Measurements from ENCODE around the gene RALGAPA1.

RALGAPA1 gene

DNA sequence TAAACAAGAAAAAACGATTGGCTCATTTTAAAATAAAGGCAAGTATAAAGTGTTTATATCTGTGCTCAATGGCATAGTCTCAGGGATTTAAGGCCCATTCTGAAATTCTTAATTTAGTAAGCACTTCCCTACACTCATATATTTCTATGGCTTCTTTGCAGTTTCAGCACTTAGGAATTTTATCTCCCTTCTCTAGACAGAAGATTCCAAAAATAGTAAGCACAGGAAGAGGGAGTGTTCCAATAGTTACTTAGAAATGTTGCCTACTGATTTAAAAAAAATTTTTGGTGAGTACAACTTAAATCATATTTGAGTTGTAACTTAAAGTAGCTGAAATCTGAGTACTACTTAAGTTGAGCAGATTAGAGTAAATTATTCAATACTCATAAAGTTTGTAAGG lies 255.3 kb downstream of the RALGAPA1 start:
- no peak for DNase-seq (ENCODE audit: low read depth in 2 of 3, low spot score in 2 of 3)

DNA sequence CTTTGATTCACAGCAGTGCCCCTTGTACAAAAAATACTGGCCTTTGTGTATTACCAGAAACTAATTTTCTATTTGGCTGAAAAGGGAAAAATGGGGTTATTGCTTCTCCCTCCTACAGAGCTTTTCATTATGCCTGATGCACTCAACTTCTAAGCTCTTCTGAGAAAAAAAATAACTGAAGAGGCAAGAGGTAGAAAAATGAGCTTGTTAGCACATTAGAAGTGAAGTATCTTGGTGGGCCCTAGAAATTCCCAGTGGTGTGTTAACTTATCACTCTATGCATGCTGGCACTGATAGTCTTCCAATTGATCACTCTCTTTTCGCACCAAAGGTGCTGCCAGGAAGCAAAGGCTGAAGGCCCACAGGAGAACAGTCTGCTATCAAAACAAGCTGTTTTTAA lies 258.0 kb downstream of the RALGAPA1 start:
- no peak for DNase-seq (ENCODE audit: low read depth in 2 of 3, low spot score in 2 of 3)

DNA sequence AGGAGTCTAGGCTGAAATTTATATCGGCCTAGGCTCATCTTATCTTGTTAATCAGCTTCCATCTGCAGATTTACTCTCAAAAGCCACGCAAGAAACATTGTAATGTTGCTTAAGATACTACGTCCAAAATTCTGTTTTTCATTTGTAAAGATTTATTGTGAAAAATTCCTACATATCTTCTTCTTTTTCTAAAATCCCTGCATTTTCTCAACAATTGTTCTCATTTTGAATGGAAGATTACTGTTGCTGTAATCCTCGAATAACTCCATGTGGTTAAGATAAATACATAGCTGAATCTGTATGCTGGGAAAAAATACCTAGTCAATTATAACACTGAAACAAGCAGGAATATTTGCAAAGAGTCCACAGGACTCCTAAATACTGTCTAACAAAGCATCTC lies 259.5 kb downstream of the RALGAPA1 start:
- DNase-seq (ENCODE audit: low read depth in 2 of 3, low spot score in 2 of 3) = no peak

DNA sequence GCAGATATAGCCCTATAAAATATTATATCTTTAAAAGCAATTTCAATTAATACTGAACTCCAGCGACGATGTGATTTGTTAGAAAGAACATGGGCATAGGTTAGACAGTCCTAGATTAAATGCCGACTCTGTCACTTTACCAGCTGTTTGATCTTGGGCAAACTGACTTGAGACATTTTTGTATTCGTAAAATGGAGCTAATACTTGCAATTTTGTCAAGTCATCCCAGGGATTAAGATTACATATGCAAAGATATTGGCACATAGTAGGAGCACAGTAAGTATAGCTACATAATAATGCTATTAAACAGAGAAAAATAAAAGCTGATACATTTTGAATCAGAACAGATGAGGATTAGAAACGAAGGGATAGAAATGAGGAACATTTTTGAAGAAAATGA lies 266.1 kb downstream of the RALGAPA1 start:
- no peak for DNase-seq (ENCODE audit: low read depth in 2 of 3, low spot score in 2 of 3)

DNA sequence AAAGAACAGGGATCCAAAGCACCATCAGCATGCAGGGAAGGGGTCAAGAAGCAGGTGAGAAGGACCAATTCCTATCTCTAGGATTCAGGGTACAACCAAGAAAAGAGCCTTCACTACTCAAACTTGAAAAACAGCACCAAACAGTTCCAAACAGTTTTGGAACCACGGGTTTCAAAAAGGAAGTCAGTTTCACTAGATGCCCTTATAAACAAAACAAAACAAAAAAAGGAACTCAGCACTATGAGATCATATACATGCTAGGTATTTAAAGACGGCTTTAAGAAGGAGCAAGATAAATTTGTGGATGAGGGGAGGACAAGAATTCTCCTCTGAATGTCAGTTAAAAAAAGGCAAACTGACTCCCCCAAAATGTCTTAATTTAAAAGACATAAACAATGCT lies 269.1 kb downstream of the RALGAPA1 start:
- no peak for DNase-seq (ENCODE audit: low read depth in 2 of 3, low spot score in 2 of 3)

DNA sequence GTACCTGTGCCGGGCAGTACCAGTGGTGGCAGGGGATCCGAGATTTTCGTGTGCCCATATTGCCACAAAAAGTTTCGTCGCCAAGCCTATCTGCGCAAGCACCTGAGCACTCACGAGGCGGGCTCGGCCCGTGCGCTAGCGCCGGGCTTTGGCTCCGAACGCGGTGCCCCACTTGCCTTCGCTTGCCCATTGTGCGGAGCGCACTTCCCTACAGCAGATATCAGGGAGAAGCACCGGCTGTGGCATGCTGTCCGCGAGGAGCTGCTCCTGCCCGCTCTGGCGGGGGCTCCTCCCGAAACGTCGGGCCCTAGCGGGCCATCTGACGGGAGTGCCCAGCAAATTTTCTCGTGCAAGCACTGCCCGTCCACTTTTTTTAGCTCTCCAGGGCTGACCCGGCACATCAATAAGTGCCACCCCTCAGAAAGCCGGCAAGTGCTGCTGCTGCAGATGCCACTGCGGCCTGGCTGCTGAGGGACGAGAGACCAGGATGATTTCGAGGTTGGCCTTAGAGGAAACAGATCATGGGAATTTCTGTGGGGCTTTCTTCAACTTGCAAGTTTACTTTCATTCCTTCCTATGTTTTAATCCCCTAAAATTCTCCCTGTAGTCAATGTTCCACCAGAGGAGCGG lies 273.5 kb downstream of the RALGAPA1 start:
- DNase-seq (ENCODE audit: low read depth in 2 of 3, low spot score in 2 of 3) = no peak

DNA sequence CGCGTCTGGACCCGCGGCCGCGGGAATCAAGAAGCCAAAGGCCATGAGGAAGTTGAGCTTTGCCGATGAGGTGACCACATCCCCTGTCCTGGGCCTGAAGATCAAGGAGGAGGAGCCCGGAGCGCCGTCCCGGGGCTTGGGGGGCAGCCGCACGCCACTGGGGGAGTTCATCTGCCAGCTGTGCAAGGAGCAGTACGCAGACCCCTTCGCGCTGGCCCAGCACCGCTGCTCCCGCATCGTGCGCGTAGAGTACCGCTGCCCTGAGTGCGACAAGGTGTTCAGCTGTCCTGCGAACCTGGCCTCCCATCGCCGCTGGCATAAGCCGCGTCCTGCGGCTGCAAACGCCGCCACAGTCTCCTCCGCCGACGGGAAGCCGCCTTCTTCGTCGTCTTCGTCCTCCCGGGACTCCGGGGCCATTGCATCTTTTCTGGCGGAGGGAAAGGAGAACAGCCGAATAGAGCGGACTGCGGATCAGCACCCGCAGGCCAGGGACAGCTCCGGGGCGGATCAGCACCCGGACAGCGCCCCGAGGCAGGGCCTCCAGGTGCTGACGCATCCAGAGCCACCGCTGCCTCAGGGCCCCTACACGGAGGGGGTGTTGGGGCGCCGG lies 274.1 kb downstream of the RALGAPA1 start:
- DNase-seq (ENCODE audit: low read depth in 2 of 3, low spot score in 2 of 3) = peak in 2 of 3 experiments; percentile 40 to 58

DNA sequence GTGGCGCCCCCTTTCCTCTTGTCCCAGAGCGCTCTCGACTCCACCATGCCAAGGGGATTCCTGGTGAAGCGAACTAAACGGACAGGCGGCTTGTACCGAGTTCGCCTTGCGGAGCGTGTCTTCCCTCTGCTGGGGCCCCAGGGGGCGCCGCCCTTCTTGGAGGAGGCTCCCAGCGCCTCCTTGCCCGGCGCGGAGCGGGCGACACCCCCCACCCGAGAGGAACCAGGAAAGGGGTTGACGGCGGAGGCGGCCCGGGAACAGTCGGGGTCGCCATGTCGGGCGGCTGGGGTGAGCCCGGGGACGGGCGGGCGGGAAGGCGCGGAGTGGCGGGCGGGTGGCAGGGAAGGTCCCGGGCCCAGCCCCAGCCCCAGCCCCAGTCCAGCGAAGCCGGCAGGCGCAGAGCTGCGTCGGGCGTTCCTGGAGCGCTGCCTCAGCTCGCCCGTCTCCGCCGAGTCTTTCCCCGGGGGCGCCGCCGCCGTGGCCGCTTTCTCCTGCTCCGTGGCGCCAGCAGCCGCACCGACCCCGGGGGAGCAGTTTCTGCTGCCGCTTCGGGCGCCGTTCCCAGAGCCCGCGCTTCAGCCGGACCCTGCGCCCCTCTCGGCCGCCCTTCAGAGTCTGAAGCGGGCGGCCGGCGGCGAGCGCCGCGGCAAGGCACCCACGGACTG lies 274.8 kb downstream of the RALGAPA1 start:
- no peak for DNase-seq (ENCODE audit: low read depth in 2 of 3, low spot score in 2 of 3)

DNA sequence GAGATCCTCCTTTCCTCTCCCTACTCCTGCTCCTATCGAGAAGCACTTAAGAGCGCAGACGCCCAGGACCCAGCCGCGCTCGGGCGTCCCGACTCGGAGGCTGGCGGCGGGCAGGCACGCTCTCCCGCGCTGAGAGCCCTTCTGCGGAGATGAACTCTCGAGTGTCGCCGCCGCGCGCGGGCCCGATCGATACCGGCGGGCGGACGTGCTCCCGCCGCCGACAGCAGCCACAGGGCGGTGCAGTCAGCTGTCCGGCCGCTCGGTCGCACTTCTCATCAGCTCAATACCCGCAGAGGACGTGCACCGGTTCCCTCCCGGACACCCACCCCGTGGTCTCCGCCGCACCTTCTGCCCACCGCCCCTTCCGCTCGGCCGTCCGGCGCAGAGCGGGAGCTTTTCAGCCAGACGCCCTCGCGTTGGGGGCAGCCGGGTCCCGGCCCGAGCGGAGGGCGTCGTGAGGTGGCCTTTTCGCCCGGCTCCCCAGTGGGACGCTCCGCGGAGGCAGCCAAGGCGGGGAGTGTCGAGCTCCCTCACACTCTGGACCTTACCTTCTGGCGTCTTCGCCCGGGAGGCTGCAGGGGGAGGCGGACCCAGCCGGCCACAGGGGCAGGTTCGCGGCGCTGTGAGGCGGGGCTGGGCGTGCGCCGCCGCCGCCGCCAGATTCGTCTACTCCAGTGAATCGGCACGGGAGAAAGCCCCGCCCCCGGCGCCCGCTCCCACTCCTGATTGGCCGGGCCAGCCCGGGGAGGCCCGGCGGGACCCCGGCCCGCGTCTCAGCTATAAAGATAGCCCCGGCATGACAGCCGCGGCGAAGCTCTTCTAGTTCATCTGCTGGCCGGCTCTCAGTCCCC lies 275.5 kb downstream of the RALGAPA1 start, which contains the start of gene INSM2:
INSM2 (plus strand) TSS at position 808 of the 851 bp plus-strand sequence. CDS start 89 bp downstream, outside the sequence.
- peak; percentile 52 to 59 (median 54) for DNase-seq (ENCODE audit: low read depth in 2 of 3, low spot score in 2 of 3)

DNA sequence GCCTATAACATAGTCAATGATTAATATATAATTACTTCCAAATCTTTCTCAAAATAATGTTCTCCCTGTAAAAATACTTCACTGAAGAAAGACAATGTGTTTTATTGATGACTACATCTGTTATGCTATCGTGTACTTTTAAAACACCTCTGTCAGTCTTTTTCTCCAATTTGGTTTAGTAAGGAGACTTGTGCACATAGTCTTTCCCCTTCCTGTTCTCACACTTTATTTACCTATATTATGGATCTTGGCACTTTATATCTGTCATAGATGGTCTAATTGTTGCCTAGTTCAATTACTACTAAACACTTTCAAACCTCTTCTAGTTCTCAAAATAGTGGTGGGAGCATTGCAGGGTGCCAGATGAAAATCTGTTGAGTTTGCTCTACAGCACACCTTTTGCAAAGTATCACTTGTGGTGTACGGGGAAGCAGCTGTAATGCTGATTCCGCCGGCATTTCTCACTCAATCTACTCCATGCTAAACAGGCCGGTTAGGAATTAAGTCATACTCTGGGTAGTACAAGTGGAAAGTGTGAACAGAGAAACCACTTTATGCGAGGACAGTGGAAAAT lies 276.2 kb downstream of the RALGAPA1 start:
- no peak for DNase-seq (ENCODE audit: low read depth in 2 of 3, low spot score in 2 of 3)

DNA sequence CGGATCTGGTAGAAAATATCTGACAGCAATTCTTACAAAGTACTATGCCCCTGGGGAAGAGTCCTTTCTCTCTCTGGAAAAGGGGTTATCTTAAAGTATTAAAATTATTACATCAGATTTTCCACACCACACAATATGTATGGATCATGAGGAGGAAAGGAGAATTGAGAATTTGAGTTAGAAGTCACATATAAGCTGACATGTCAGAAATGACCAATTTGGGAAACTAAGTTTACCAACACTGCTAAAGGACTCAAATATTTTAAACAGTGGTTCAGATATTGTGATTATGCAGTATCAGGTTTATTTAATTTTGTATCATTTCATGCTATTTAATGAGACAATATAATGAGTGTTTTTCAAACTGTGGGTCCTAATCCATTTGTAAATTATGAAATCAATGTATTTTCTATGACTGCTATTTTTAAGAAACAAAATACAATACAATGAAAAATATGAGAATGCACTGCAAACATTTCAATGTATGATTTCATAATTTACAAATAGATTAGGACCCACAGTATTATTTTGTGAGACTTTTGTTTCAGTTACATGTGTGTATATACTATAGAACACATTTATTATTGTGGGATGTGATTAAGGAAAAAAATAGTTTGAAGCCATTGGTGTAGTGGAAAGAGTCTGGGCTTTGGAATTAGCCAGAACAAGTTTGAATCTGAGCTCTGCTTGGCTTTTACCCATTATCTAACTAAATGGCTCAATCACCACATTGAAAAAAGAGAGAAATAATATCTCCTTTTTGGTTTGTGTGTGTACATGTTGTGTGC lies 276.9 kb downstream of the RALGAPA1 start:
- no peak for DNase-seq (ENCODE audit: low read depth in 2 of 3, low spot score in 2 of 3)

DNA sequence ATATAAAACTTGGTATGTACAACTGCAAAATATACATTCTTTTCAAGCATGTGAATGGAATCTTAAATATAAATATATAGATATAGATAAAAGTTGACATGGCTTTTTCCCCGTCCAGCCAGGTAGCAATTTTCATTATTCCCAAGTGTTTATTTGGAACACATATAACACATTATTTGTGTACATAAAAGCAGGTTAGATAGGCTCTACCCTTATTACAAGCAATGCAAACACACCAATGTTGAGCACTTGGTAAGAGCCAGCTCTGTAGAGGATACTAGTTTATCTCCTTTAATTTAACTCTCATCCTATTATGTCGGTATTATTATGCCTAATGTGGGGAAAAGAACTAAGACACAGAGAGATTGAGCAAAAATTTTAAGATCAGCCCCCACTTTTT lies 282.1 kb downstream of the RALGAPA1 start:
- no peak for DNase-seq (ENCODE audit: low read depth in 2 of 3, low spot score in 2 of 3)

DNA sequence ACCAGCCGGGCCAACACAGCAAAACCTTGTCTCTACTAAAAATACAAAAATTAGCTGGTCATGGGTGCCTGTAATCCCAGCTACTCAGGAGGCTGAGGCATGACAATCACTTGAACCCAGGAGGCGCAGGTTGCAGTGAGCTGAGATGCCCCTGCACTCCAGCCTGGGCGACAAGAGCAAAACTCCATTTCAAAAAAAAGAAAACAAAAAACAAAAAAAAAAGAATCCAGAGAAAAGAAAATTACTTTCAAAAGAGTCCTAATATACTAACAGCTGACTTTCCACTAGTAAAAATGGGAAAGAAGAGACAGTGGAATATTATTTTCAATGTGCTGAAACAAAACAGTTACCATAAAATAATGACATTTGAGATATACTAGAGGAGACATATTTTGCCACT lies 283.4 kb downstream of the RALGAPA1 start:
- no peak for DNase-seq (ENCODE audit: low read depth in 2 of 3, low spot score in 2 of 3)

DNA sequence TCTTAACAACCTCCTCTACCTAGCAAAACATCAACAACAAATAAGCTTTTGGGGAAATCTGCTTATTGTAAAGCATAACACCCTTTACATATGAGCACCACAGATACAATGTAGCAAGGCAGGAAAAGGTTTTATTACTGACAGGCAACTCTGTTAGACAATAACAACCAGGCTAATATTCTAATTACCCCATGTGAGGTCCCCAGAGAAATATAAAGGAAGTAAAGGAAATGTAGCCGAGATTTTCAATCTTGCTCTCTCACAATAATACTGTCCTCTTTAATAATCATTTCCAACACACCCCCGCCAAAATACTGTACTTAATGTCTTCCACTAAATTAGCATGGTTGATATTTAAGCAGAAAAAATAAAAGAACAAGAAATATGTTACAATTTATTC lies 289.1 kb downstream of the RALGAPA1 start:
- no peak for DNase-seq (ENCODE audit: low read depth in 2 of 3, low spot score in 2 of 3)

DNA sequence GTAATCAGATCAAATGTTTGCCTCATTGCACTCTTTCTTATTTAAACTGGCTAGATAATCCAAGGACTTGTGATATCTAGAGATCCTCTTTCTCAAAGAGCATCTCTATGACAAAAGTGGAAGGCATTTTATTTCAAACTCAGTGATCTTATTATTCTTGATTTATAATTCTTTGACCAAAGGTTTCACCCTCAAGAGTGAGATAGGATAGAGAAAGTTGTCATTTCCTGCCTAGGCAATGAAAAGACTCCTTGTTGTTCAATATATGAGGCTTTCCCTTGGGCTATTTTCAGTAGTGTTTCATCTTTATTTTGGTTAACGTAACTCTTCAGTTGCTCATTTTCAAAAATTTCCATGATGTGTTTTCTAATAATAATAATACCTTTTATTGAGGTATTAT lies 293.2 kb downstream of the RALGAPA1 start:
- no peak for DNase-seq (ENCODE audit: low read depth in 2 of 3, low spot score in 2 of 3)

DNA sequence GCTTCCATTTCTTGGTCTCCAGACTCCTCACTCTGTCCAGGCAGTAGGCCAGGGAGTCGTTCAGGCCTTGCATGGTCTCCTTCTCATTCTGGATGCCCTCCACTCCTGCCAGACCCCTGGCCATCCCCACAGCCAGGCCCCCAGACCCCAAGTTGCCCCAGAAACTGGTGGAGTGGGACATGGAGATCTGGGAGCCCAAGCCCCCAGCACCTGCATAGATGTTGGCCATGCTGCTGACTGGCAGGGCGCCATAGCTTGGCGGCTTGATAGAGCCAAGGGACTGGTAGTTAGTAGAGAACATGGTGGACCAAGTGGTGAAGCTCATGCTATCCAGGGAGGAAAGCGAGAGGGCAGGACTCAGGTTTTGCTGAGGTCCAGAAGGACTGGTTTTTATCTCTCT lies 296.3 kb downstream of the RALGAPA1 start:
- no peak for DNase-seq (ENCODE audit: low read depth in 2 of 3, low spot score in 2 of 3)

DNA sequence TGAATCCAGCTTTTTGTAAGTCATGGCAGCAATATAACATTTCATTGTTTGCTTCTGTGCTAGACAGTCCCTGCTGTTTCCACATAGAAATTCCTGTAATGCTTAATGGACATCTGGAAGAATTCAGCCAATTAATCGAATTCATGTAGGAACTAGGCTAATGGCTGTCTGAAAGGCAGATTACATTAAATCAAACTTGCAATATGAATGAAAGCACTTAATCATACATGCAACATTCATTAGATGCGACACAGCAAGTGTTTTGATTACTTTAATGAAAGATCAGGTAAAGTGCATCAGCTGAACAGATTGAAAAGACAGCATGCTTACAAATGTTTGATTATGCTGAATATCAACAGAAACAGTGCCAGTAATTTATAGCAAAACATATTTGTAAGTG lies 299.2 kb downstream of the RALGAPA1 start:
- no peak for DNase-seq (ENCODE audit: low read depth in 2 of 3, low spot score in 2 of 3)

DNA sequence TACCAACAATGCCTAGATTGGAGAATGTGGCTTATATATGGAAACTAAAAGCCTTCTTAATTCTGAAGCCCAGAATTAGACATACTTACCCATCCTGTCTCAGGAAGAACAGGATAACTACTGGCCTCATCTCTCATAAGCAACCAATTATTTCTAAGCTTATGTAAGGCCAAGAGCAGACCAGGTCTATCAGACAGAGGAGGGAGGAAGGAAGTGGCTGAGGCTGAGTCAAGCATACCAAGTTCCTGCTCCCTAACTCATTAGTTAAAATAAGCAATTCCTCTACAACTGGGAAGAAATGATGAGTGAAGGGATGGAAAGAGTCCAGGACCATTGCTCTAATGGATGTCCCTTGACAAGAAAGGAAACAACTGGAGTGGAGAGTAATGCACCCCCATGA lies 302.2 kb downstream of the RALGAPA1 start:
- no peak for DNase-seq (ENCODE audit: low read depth in 2 of 3, low spot score in 2 of 3)

DNA sequence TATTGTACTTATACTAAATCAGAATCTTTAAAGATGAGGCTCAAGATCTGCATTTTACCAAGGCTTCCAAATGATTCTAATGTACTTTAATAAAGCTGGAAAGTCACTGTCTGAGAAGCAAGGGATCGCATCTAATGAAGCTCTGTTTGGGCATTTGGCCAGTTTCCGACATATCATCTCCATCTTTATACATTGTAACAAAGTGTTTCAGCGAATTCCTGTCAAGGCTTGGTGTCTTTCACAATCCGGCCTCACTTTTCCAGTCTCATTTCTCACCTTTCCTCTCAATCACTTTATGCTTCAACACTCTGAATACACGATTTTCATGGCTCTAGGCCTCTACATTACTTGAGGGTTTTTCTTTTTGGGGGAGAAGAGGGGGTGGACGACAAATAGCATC lies 302.6 kb downstream of the RALGAPA1 start:
- no peak for DNase-seq (ENCODE audit: low read depth in 2 of 3, low spot score in 2 of 3)

DNA sequence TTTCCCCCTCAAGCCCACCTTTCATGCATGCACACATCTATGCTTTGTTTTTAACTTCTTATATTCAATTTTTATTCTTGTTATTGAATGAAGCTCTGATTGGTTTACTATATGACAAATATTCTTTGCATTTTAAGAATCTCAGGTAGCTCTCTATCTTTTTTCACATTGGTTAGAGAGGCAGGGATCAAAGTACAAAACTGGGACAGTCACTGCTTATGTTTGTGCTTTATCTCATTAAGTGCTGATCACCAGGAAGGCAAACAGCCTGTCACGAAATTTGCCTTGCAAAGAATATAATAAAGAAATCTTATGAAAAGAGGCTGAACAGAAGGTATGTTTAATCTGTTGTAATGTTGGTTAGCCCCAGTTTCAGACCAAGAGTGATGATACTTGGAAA lies 304.8 kb downstream of the RALGAPA1 start:
- DNase-seq (ENCODE audit: low read depth in 2 of 3, low spot score in 2 of 3) = no peak

DNA sequence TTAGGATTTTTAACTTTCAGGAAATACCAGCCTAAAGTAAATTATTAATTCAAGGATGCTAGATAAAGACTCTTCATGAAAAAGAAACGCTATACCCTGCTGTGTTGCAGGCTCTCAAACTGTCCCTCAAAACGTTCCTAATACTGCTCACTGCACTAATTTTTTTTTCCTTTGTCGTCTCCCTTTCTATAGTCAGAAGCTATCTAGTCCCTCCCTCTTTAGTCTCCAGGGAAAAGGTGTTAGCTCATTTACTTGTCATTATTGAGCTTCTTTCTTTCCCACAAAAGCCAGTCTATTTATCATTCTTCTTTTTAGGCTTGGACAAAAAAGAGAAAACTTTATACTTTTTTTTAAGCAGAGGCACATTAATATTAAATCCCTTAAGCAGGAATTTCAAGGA lies 305.4 kb downstream of the RALGAPA1 start:
- no peak for DNase-seq (ENCODE audit: low read depth in 2 of 3, low spot score in 2 of 3)
